ENCODE results near the gene HERC3. TPM values are rescaled to one million over a fixed set of nuclear protein-coding genes. Genes with fewer than 3 reads are reported as not detected.
A peak's percentile ranks its signal among the peaks of the same experiment; 100 is the strongest.

The HERC3 gene
- total RNA-seq, result 10 to 100 TPM; 42.9 to 47.3 TPM

- Mint-ChIP-seq H3K27me3 (peaks cover 10% of the 10 kb centered on the region), H3K27ac (peak within 1 kb of the TSS; percentile 85), H3K9me3 (no peaks in the 10 kb centered on the region), H3K4me1 (peaks cover 28% of the 10 kb centered on the region), H3K4me3 (peak within 1 kb of the TSS; percentile 97), H3K36me3 (peaks cover 15% of the 10 kb centered on the region)
- POLR2A ChIA-PET, result interaction anchor here (0.5 to 3.5 kb wide), 2 partner anchors 11 to 22 kb away, joined by 6 to 36 read pairs; no protein-coding TSS in a partner anchor
- ATAC-seq (ENCODE audit: low read depth), result peak; percentile 94
- peak; percentile 92 for DNase-seq
These were observed at the start of gene HERC3 for GRCh38 chr4:88591787-88592599. Gene HERC3, plus strand, starts transcription at chr4:88592480. Its CDS starts 13,344 bp downstream, at chr4:88605824.

GRCh38 chr4:88549815-88550214, 42.5 kb upstream of the HERC3 start:
- POLR2A ChIA-PET, result no interaction called here
- ATAC-seq (ENCODE audit: low read depth) (no peak), DNase-seq (no peak)
- H3K4me1 Mint-ChIP-seq, result no peaks in the 10 kb centered on the region
- no peak overlapping the region for H3K27ac Mint-ChIP-seq
- no peaks in the 10 kb centered on the region for H3K36me3 Mint-ChIP-seq
- H3K27me3 Mint-ChIP-seq, result peaks cover 2% of the 10 kb centered on the region
- H3K4me3 Mint-ChIP-seq, result no peak overlapping the region
- no peaks in the 10 kb centered on the region for H3K9me3 Mint-ChIP-seq

GRCh38 chr4:88567591-88567990, 24.7 kb upstream of the HERC3 start:
- ATAC-seq (ENCODE audit: low read depth) (no peak), DNase-seq (no peak)
- no peaks in the 10 kb centered on the region for H3K9me3 Mint-ChIP-seq
- H3K4me3 Mint-ChIP-seq, result no peak overlapping the region
- no peak overlapping the region for H3K27ac Mint-ChIP-seq
- POLR2A ChIA-PET, result no interaction called here
- H3K4me1 Mint-ChIP-seq, result no peaks in the 10 kb centered on the region
- peaks cover 12% of the 10 kb centered on the region for H3K27me3 Mint-ChIP-seq
- H3K36me3 Mint-ChIP-seq, result peaks cover 2% of the 10 kb centered on the region

GRCh38 chr4:88570001-88570400, 22.3 kb upstream of the HERC3 start:
- ATAC-seq (ENCODE audit: low read depth) (no peak), DNase-seq (no peak)
- POLR2A ChIA-PET, result interaction anchor here (0.6 kb wide), 1 partner anchor 184 kb away, joined by 3 read pairs; no protein-coding TSS in a partner anchor
- H3K4me1 Mint-ChIP-seq, result no peaks in the 10 kb centered on the region
- H3K36me3 Mint-ChIP-seq, result peaks cover 2% of the 10 kb centered on the region
- H3K27me3 Mint-ChIP-seq, result peaks cover 9% of the 10 kb centered on the region
- H3K4me3 Mint-ChIP-seq, result no peak overlapping the region
- H3K9me3 Mint-ChIP-seq, result no peaks in the 10 kb centered on the region
- H3K27ac Mint-ChIP-seq, result no peak overlapping the region

GRCh38 chr4:88573276-88573980, 18.9 kb upstream of the HERC3 start:
- no peak for ATAC-seq (ENCODE audit: low read depth)
- H3K27me3 Mint-ChIP-seq, result peaks cover 5% of the 10 kb centered on the region
- no peak overlapping the region for H3K4me3 Mint-ChIP-seq
- POLR2A ChIA-PET, result no interaction called here
- H3K27ac Mint-ChIP-seq, result no peak overlapping the region
- H3K4me1 Mint-ChIP-seq, result no peaks in the 10 kb centered on the region
- DNase-seq, result no peak
- no peaks in the 10 kb centered on the region for H3K36me3 Mint-ChIP-seq
- no peaks in the 10 kb centered on the region for H3K9me3 Mint-ChIP-seq

- ATAC-seq (ENCODE audit: low read depth), result no peak
- peaks cover 5% of the 10 kb centered on the region for H3K27me3 Mint-ChIP-seq
- POLR2A ChIA-PET, result no interaction called here
- DNase-seq, result no peak
- no peak overlapping the region for H3K4me3 Mint-ChIP-seq
- no peaks in the 10 kb centered on the region for H3K4me1 Mint-ChIP-seq
- no peak overlapping the region for H3K27ac Mint-ChIP-seq
- H3K9me3 Mint-ChIP-seq, result no peaks in the 10 kb centered on the region
- no peaks in the 10 kb centered on the region for H3K36me3 Mint-ChIP-seq
These were observed 18.3 kb upstream of the HERC3 start for GRCh38 chr4:88573995-88574394.

GRCh38 chr4:88575186-88575585, 17.1 kb upstream of the HERC3 start:
- POLR2A ChIA-PET, result no interaction called here
- H3K27me3 Mint-ChIP-seq, result peaks cover 2% of the 10 kb centered on the region
- no peak overlapping the region for H3K27ac Mint-ChIP-seq
- H3K4me3 Mint-ChIP-seq, result no peak overlapping the region
- H3K9me3 Mint-ChIP-seq, result no peaks in the 10 kb centered on the region
- ATAC-seq (ENCODE audit: low read depth) (no peak), DNase-seq (no peak)
- no peaks in the 10 kb centered on the region for H3K36me3 Mint-ChIP-seq
- H3K4me1 Mint-ChIP-seq, result no peaks in the 10 kb centered on the region

GRCh38 chr4:88582493-88582892, 9.8 kb upstream of the HERC3 start:
- Mint-ChIP-seq H3K9me3 (peaks cover 3% of the 10 kb centered on the region), H3K4me3 (no peak overlapping the region), H3K4me1 (no peaks in the 10 kb centered on the region), H3K27me3 (peaks cover 2% of the 10 kb centered on the region), H3K36me3 (no peaks in the 10 kb centered on the region), H3K27ac (no peak overlapping the region)
- DNase-seq (no peak), ATAC-seq (ENCODE audit: low read depth) (no peak)
- POLR2A ChIA-PET, result no interaction called here

GRCh38 chr4:88583631-88584470, 8.4 kb upstream of the HERC3 start:
- POLR2A ChIA-PET, result no interaction called here
- no peak overlapping the region for H3K27ac Mint-ChIP-seq

GRCh38 chr4:88584471-88584900, 7.8 kb upstream of the HERC3 start:
- Mint-ChIP-seq H3K4me3 (no peak overlapping the region), H3K27ac (no peak overlapping the region), H3K9me3 (peaks cover 3% of the 10 kb centered on the region), H3K36me3 (no peaks in the 10 kb centered on the region), H3K27me3 (peaks cover 2% of the 10 kb centered on the region), H3K4me1 (no peaks in the 10 kb centered on the region)
- DNase-seq (no peak), ATAC-seq (ENCODE audit: low read depth) (no peak)
- POLR2A ChIA-PET, result no interaction called here

More at GRCh38 chr4:88583631-88584470, 8.4 kb upstream of the HERC3 start:
- Mint-ChIP-seq H3K9me3 (peaks cover 3% of the 10 kb centered on the region), H3K36me3 (no peaks in the 10 kb centered on the region), H3K4me1 (no peaks in the 10 kb centered on the region), H3K27me3 (peaks cover 2% of the 10 kb centered on the region), H3K4me3 (no peak overlapping the region)
- DNase-seq, result no peak
- ATAC-seq (ENCODE audit: low read depth), result no peak

GRCh38 chr4:88585917-88586316, 6.4 kb upstream of the HERC3 start:
- H3K27me3 Mint-ChIP-seq, result peaks cover 5% of the 10 kb centered on the region
- no peak overlapping the region for H3K4me3 Mint-ChIP-seq
- DNase-seq (no peak), ATAC-seq (ENCODE audit: low read depth) (no peak)
- H3K27ac Mint-ChIP-seq, result no peak overlapping the region
- H3K9me3 Mint-ChIP-seq, result peaks cover 3% of the 10 kb centered on the region
- POLR2A ChIA-PET, result no interaction called here
- no peaks in the 10 kb centered on the region for H3K36me3 Mint-ChIP-seq
- no peaks in the 10 kb centered on the region for H3K4me1 Mint-ChIP-seq

- peaks cover 10% of the 10 kb centered on the region for H3K4me1 Mint-ChIP-seq
- DNase-seq (no peak), ATAC-seq (ENCODE audit: low read depth) (no peak)
- H3K27me3 Mint-ChIP-seq, result peaks cover 10% of the 10 kb centered on the region
- H3K9me3 Mint-ChIP-seq, result peaks cover 3% of the 10 kb centered on the region
- no peaks in the 10 kb centered on the region for H3K36me3 Mint-ChIP-seq
- POLR2A ChIA-PET, result interaction anchor here (1.1 kb wide), 1 partner anchor 26 kb away, joined by 4 read pairs; no protein-coding TSS in a partner anchor
- H3K27ac Mint-ChIP-seq, result no peak overlapping the region
- H3K4me3 Mint-ChIP-seq, result no peak overlapping the region
These were observed 5.0 kb upstream of the HERC3 start for GRCh38 chr4:88587306-88587705.
